Activated CD8-positive, alpha-beta T cell treated with anti-CD3 and anti-CD28 coated beads for 36 hours (primary cell): ENCODE measurements around the gene SMARCB1. TPM values are rescaled to one million over a fixed set of nuclear protein-coding genes. Genes with fewer than 3 reads are reported as not detected.
A peak's percentile ranks its signal among the peaks of the same experiment; 100 is the strongest.

Experiments
- ATAC-seq: fragments of 200-7000 bp; cut with Tn5 transposase; one replicate; pipeline ENCODE4 v1.10.0; 2021; ENCODE audit warnings: mild to moderate bottlenecking, moderate library complexity
- CTCF ChIA-PET: fragments of 350-600 bp; sonication (Branson Sonifier 250); formaldehyde crosslinking; loops from one replicate; lab custom pipeline; 2021; ENCODE audit warnings: antibody characterized with exemption; lab: Charles Lee
- POLR2A ChIA-PET: fragments of 350-600 bp; sonication (Branson Sonifier 250); formaldehyde crosslinking; loops from one replicate; lab custom pipeline; 2021; ENCODE audit warnings: antibody characterized with exemption; lab: Charles Lee
- DNase-seq: peaks from one replicate; pipeline ENCODE4 v3.0.0-alpha.2; 2020
- H3K27ac Mint-ChIP-seq: one replicate; pipeline ENCODE4 v1.8.0; 2021; ENCODE audit warnings: mild to moderate bottlenecking, mixed read lengths
- H3K27me3 Mint-ChIP-seq: one replicate; pipeline ENCODE4 v1.8.0; 2021; ENCODE audit warnings: mixed read lengths
- H3K36me3 Mint-ChIP-seq: one replicate; pipeline ENCODE4 v1.8.0; 2021; ENCODE audit warnings: low read depth, mixed read lengths
- H3K4me1 Mint-ChIP-seq: one replicate; pipeline ENCODE4 v1.8.0; 2021; ENCODE audit warnings: low read depth, mixed read lengths
- H3K4me3 Mint-ChIP-seq: one replicate; pipeline ENCODE4 v1.8.0; 2021; ENCODE audit warnings: mild to moderate bottlenecking, moderate library complexity, mixed read lengths
- H3K9me3 Mint-ChIP-seq: one replicate; pipeline ENCODE4 v1.8.0; 2021; ENCODE audit warnings: mixed read lengths
- CTCF ChIP-seq: fragments of 200-600 bp; IDR thresholded peaks from one replicate; pipeline ENCODE4 v1.8.0; 2022; ENCODE audit warnings: antibody characterized with exemption, mild to moderate bottlenecking
- intact Hi-C: fragments of 100-400 bp; cut with micrococcal nuclease; formaldehyde crosslinking; loops from one replicate; pipeline ENCODE4 v1.10.0; 2022
- total RNA-seq, 2 experiments: library from RNA; stranded (reverse); gene quantifications; one replicate each; pipeline ENCODE4 v1.2.3, GENCODE V29; 2021

SMARCB1 gene
- total RNA-seq, 2 experiments from 2014 or later, result 82.8 to 86.3 TPM

GRCh38 chr22:23836692-23837495 is 50.1 kb downstream of the SMARCB1 start:
- H3K4me3 Mint-ChIP-seq, result peak overlapping the region; percentile 81
- POLR2A ChIA-PET, result interaction anchor here (0.8 to 1.3 kb wide), 4 partner anchors 11 to 59 kb away, joined by 3 to 4 read pairs (median 3); partner anchors contain the start of gene MIF
- no peak overlapping the region for H3K27ac Mint-ChIP-seq

GRCh38 chr22:23837496-23837859 is 50.7 kb downstream of the SMARCB1 start:
- ATAC-seq (no peak), DNase-seq (no peak)
- intact Hi-C loops, result loop anchor here (5.0 kb wide), 1 partner anchor 65 kb away; the partner anchor contains the start of gene MMP11
- TF ChIP-seq CTCF, result no peak
- ChIA-PET CTCF (interaction anchor here (1.6 kb wide), 1 partner anchor 8 kb away, joined by 3 read pairs; no protein-coding TSS in a partner anchor), POLR2A (interaction anchor here (0.9 to 1.3 kb wide), 3 partner anchors 9 to 57 kb away, joined by 3 to 4 read pairs (median 3); partner anchors contain the start of gene MIF)
- H3K9me3 Mint-ChIP-seq, result no peaks in the 10 kb centered on the region
- peaks cover 20% of the 10 kb centered on the region for H3K4me1 Mint-ChIP-seq
- peak overlapping the region; percentile 81 for H3K4me3 Mint-ChIP-seq
- H3K27me3 Mint-ChIP-seq, result peaks cover 2% of the 10 kb centered on the region
- no peak overlapping the region for H3K27ac Mint-ChIP-seq
- H3K36me3 Mint-ChIP-seq, result peaks cover 2% of the 10 kb centered on the region

More at GRCh38 chr22:23836692-23837495, 50.1 kb downstream of the SMARCB1 start:
- Mint-ChIP-seq H3K4me1 (peaks cover 20% of the 10 kb centered on the region), H3K9me3 (no peaks in the 10 kb centered on the region), H3K36me3 (peaks cover 2% of the 10 kb centered on the region), H3K27me3 (peaks cover 2% of the 10 kb centered on the region)
- CTCF ChIA-PET, result interaction anchor here (1.2 kb wide), 1 partner anchor 13 kb away, joined by 5 read pairs; no protein-coding TSS in a partner anchor
- no peak for TF ChIP-seq CTCF
- ATAC-seq (no peak), DNase-seq (no peak)
- intact Hi-C loops, result loop anchor here (5.0 kb wide), 1 partner anchor 65 kb away; the partner anchor contains the start of gene MMP11

GRCh38 chr22:23837911-23838680 is 51.3 kb downstream of the SMARCB1 start:
- H3K9me3 Mint-ChIP-seq, result no peaks in the 10 kb centered on the region
- H3K27ac Mint-ChIP-seq, result peak overlapping the region; percentile 77
- H3K4me1 Mint-ChIP-seq, result peaks cover 20% of the 10 kb centered on the region
- ChIA-PET POLR2A (interaction anchor here (0.9 to 1.3 kb wide), 3 partner anchors 10 to 49 kb away, joined by 3 to 4 read pairs (median 3); no protein-coding TSS in a partner anchor), CTCF (interaction anchor here (0.6 to 1.6 kb wide), 2 partner anchors 9 to 12 kb away, joined by 3 read pairs; no protein-coding TSS in a partner anchor)
- H3K27me3 Mint-ChIP-seq, result peaks cover 2% of the 10 kb centered on the region
- peak overlapping the region; percentile 81 for H3K4me3 Mint-ChIP-seq
- no peak for DNase-seq
- TF ChIP-seq CTCF, result no peak
- intact Hi-C loops, result loop anchor here (5.0 kb wide), 1 partner anchor 66 kb away; the partner anchor contains the start of gene MMP11
- ATAC-seq, result no peak
- H3K36me3 Mint-ChIP-seq, result peaks cover 2% of the 10 kb centered on the region

- intact Hi-C loops, result loop anchor here (5.0 kb wide), 1 partner anchor 67 kb away; the partner anchor contains the start of gene MMP11
- no peak for TF ChIP-seq CTCF
- DNase-seq (peak; percentile 99), ATAC-seq (peak; percentile 92)
- Mint-ChIP-seq H3K4me3 (peak within 1 kb of the TSS; percentile 81), H3K9me3 (no peaks in the 10 kb centered on the region), H3K27ac (peak within 1 kb of the TSS; percentile 81), H3K27me3 (peaks cover 2% of the 10 kb centered on the region), H3K4me1 (peaks cover 20% of the 10 kb centered on the region), H3K36me3 (peaks cover 2% of the 10 kb centered on the region)
- ChIA-PET POLR2A (interaction anchor here (1.0 kb wide), 1 partner anchor 18 kb away, joined by 3 read pairs; no protein-coding TSS in a partner anchor), CTCF (interaction anchor here (1.6 kb wide), 1 partner anchor 9 kb away, joined by 3 read pairs; no protein-coding TSS in a partner anchor)
Observed at GRCh38 chr22:23838681-23839468, 52.1 kb downstream of the SMARCB1 start, which contains the start of gene DERL3. TSS of gene DERL3 (minus strand) at chr22:23839006. CDS start at chr22:23838987, 19 bp downstream.
